NT2/D1 (cell line): ENCODE data around the gene PJA2.

Source experiments
- DNase-seq: peaks from one replicate; pipeline ENCODE4 v3.0.0-alpha.2; 2011; ENCODE audit warnings: low read depth, low spot score
- H3K27me3 ChIP-seq: 2 replicates; pipeline ENCODE4 v1.6.0; 2011; ENCODE audit warnings: mild to moderate bottlenecking; ENCODE audit not compliant: insufficient read length, insufficient read depth
- H3K36me3 ChIP-seq: 2 replicates; pipeline ENCODE4 v1.6.1; 2011; ENCODE audit warnings: mild to moderate bottlenecking, low read length, mixed read lengths; ENCODE audit not compliant: insufficient read depth, insufficient read length
- H3K4me1 ChIP-seq: 2 replicates; pipeline ENCODE4 v1.5.1; 2011; ENCODE audit not compliant: insufficient read depth, insufficient read length
- H3K4me3 ChIP-seq: 2 replicates; pipeline ENCODE4 v1.5.1; 2011; ENCODE audit warnings: low read depth; ENCODE audit not compliant: insufficient read length
- H3K9ac ChIP-seq: 2 replicates; pipeline ENCODE4 v1.6.0; 2011; ENCODE audit warnings: low read depth; ENCODE audit not compliant: insufficient read length
- H3K9me3 ChIP-seq: 2 replicates; pipeline ENCODE4 v1.5.1; 2011; ENCODE audit warnings: mild to moderate bottlenecking, low read length; ENCODE audit not compliant: insufficient read depth
- SUZ12 ChIP-seq: IDR thresholded peaks from 2 replicates; pipeline ENCODE4 v1.6.1; 2011; ENCODE audit not compliant: insufficient read length, insufficient read depth; ENCODE audit errors: extremely low read depth
- YY1 ChIP-seq: IDR thresholded peaks from 2 replicates; pipeline ENCODE4 v1.6.1; 2011; ENCODE audit not compliant: insufficient read length, insufficient read depth
- ZNF274 ChIP-seq: IDR thresholded peaks from 2 replicates; pipeline ENCODE4 v1.6.1; 2011; ENCODE audit warnings: mild to moderate bottlenecking, low read depth, low read length

PJA2 gene

DNA sequence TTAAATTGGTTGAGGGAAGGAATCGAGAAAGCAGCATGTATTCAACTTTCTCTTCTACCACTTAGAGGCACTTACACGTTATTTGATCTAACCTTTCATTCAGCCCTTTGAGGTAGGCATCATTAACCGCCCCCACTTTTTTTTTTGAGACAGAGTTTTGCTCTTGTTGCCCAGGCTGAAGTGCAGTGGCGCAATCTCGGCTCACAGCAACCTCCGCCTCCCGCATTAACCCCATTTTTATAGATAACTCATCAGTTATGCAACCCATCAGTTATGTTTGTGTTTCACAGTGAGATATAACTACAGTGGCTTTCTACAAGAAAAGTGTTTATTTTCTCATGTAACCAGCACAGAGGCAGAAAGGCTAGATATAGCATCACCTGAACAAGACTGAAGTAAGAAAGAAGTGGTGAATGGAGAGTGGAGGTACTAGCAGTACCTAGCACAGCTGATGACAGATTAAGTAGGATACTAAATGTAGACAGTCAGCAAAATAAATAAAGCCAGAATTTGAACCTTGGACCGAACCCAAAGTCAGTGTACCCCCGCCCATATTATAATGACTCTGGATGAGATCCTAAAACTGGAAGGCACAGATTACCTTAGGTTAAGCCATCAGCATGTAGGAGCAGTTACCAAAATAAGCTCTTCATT lies 91.2 kb downstream of the PJA2 start:
- Histone ChIP-seq H3K4me1 (no peaks in the 10 kb centered on the region), H3K4me3 (no peak overlapping the region), H3K36me3 (no peaks in the 10 kb centered on the region), H3K9me3 (no peaks in the 10 kb centered on the region), H3K27me3 (no peaks in the 10 kb centered on the region), H3K9ac (no peak overlapping the region)
- TF ChIP-seq ZNF274 (no peak), YY1 (no peak), SUZ12 (no peak)
- no peak for DNase-seq

GRCh38 chr5:109316634-109317033 lies 93.1 kb downstream of the PJA2 start:
- DNase-seq: no peak

GRCh38 chr5:109315245-109315644 lies 94.5 kb downstream of the PJA2 start:
- DNase-seq: no peak
- Histone ChIP-seq H3K4me3 (no peak overlapping the region), H3K36me3 (no peaks in the 10 kb centered on the region), H3K4me1 (no peaks in the 10 kb centered on the region), H3K9ac (no peak overlapping the region), H3K27me3 (no peaks in the 10 kb centered on the region), H3K9me3 (no peaks in the 10 kb centered on the region)
- TF ChIP-seq ZNF274 (no peak), YY1 (no peak), SUZ12 (no peak)

More at GRCh38 chr5:109316634-109317033, 93.1 kb downstream of the PJA2 start:
- H3K36me3 ChIP-seq: no peaks in the 10 kb centered on the region
- no peak overlapping the region for H3K9ac ChIP-seq
- no peaks in the 10 kb centered on the region for H3K27me3 ChIP-seq
- H3K4me3 ChIP-seq: no peak overlapping the region
- no peak for TF ChIP-seq SUZ12
- TF ChIP-seq YY1: no peak
- TF ChIP-seq ZNF274: no peak
- H3K9me3 ChIP-seq: no peaks in the 10 kb centered on the region
- no peaks in the 10 kb centered on the region for H3K4me1 ChIP-seq

GRCh38 chr5:109313127-109313526 lies 96.6 kb downstream of the PJA2 start:
- Histone ChIP-seq H3K9me3 (no peaks in the 10 kb centered on the region), H3K36me3 (no peaks in the 10 kb centered on the region), H3K4me1 (no peaks in the 10 kb centered on the region), H3K9ac (no peak overlapping the region), H3K4me3 (no peak overlapping the region), H3K27me3 (no peaks in the 10 kb centered on the region)
- DNase-seq: no peak
- TF ChIP-seq YY1: no peak
- TF ChIP-seq SUZ12: no peak
- no peak for TF ChIP-seq ZNF274

GRCh38 chr5:109312695-109313094 lies 97.1 kb downstream of the PJA2 start:
- TF ChIP-seq ZNF274 (no peak), YY1 (no peak), SUZ12 (no peak)
- no peak overlapping the region for H3K4me3 ChIP-seq
- DNase-seq: no peak
- no peaks in the 10 kb centered on the region for H3K9me3 ChIP-seq
- no peaks in the 10 kb centered on the region for H3K36me3 ChIP-seq
- H3K27me3 ChIP-seq: no peaks in the 10 kb centered on the region
- H3K9ac ChIP-seq: no peak overlapping the region
- no peaks in the 10 kb centered on the region for H3K4me1 ChIP-seq

GRCh38 chr5:109310315-109310714 lies 99.5 kb downstream of the PJA2 start:
- TF ChIP-seq ZNF274 (no peak), SUZ12 (no peak), YY1 (no peak)
- Histone ChIP-seq H3K4me1 (no peaks in the 10 kb centered on the region), H3K9me3 (no peaks in the 10 kb centered on the region), H3K9ac (no peak overlapping the region), H3K27me3 (no peaks in the 10 kb centered on the region), H3K4me3 (no peak overlapping the region), H3K36me3 (no peaks in the 10 kb centered on the region)
- DNase-seq: no peak

GRCh38 chr5:109309326-109310063 lies 100.3 kb downstream of the PJA2 start:
- H3K27me3 ChIP-seq: no peaks in the 10 kb centered on the region
- H3K4me1 ChIP-seq: no peaks in the 10 kb centered on the region
- TF ChIP-seq ZNF274 (no peak), YY1 (no peak), SUZ12 (no peak)
- H3K9ac ChIP-seq: no peak overlapping the region
- H3K9me3 ChIP-seq: no peaks in the 10 kb centered on the region
- no peak for DNase-seq
- no peaks in the 10 kb centered on the region for H3K36me3 ChIP-seq
- no peak overlapping the region for H3K4me3 ChIP-seq
